H1 (cell line): ENCODE data around the gene CDKL1.

Experiments
- CEBPB ChIP-seq: IDR thresholded peaks from 2 replicates; pipeline ENCODE4 v1.6.1; 2012; ENCODE audit warnings: low read depth, low read length
- CHD2 ChIP-seq: IDR thresholded peaks from 2 replicates; pipeline ENCODE4 v1.6.1; 2012; ENCODE audit warnings: low read length, improper control_type of control experiment
- CTCF ChIP-seq, 3 experiments: IDR thresholded peaks; 1 replicate in 2 of 3; 2 replicates in 1 of 3; pipeline versions ENCODE4 v1.5.1 to v1.6.1; 2011; ENCODE audit warnings: low read length in 3 of 3, mild to moderate bottlenecking in 3 of 3, inconsistent platforms in 2 of 3, low read depth in 1 of 3, moderate library complexity in 1 of 3; ENCODE audit not compliant: insufficient read depth in 1 of 3; ENCODE audit errors: control extremely low read depth in 1 of 3
- NRF1 ChIP-seq: IDR thresholded peaks from 2 replicates; pipeline ENCODE4 v1.6.1; 2011; ENCODE audit warnings: mild to moderate bottlenecking, low read depth, low read length, improper control_type of control experiment
- POLR2AphosphoS5 ChIP-seq: IDR thresholded peaks from 2 replicates; pipeline ENCODE4 v1.6.1; 2011; ENCODE audit warnings: low read depth, low read length
- SUZ12 ChIP-seq: fragments of 200-600 bp; sonication (generic); IDR thresholded peaks from 2 replicates; pipeline ENCODE4 v1.6.1; 2012; ENCODE audit warnings: mild to moderate bottlenecking, inconsistent platforms, low read length, moderate library complexity, mixed read lengths
- YY1 ChIP-seq: IDR thresholded peaks from 2 replicates; pipeline ENCODE4 v1.6.1; 2011; ENCODE audit warnings: low read depth, mild to moderate bottlenecking, low read length

DNA sequence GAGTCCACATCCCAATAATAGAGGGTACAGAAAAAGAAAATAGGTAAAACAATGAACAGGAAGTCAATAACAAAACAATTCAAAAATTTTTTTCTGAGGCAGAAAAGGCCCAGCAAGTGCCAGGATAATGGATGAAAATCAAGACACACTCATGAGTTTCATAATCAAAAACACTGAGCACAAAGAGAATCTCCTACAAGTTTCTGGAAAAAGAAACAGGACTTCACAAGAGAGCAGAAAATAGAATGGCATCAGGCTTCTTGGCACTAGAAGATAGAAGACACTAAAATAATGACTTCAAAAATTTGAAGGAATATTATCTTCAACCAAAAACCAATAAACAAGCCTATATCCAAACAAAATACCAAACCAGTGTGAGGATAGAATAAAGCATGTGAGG lies 47.7 kb downstream of the CDKL1 start:
- TF ChIP-seq SUZ12, result no peak
- no peak for TF ChIP-seq POLR2AphosphoS5
- no peak for TF ChIP-seq CHD2
- no peak for TF ChIP-seq CEBPB
- no peak for TF ChIP-seq YY1
- no peak for TF ChIP-seq CTCF (IDR thresholded peaks at IDR 0.05; ENCODE audit: control extremely low read depth in 1 of 3, insufficient read depth in 1 of 3, low read depth in 1 of 3, low read length in 3 of 3)
- TF ChIP-seq NRF1, result no peak
